Activated naive CD8-positive, alpha-beta T cell (primary cell): ENCODE data around the gene CCDC141.
A peak's percentile ranks its signal among the peaks of the same experiment; 100 is the strongest.
"Not testable (repeated sequence)": the region's sequence is repeated elsewhere in the genome, so short reads cannot be mapped to it uniquely, and the experiment has no call there.

Experiments used
- H3K27ac Mint-ChIP-seq: one replicate; pipeline ENCODE4 v1.8.0; 2021; ENCODE audit warnings: mixed read lengths
- H3K27me3 Mint-ChIP-seq: one replicate; pipeline ENCODE4 v1.8.0; 2021; ENCODE audit warnings: mixed read lengths
- H3K36me3 Mint-ChIP-seq: one replicate; pipeline ENCODE4 v1.8.0; 2021; ENCODE audit warnings: mixed read lengths
- H3K4me1 Mint-ChIP-seq: one replicate; pipeline ENCODE4 v1.8.0; 2021; ENCODE audit warnings: low read depth, mixed read lengths
- H3K4me3 Mint-ChIP-seq: one replicate; pipeline ENCODE4 v1.8.0; 2021; ENCODE audit warnings: mild to moderate bottlenecking, mixed read lengths
- H3K9me3 Mint-ChIP-seq: one replicate; pipeline ENCODE4 v1.8.0; 2021; ENCODE audit warnings: low read depth, mixed read lengths

The CCDC141 gene

GRCh38 chr2:179049546-179050311, at the start of gene CCDC141:
Gene CCDC141, minus strand, starts transcription at chr2:179050137. Its CDS starts 196 bp downstream, at chr2:179049941.
- peak within 1 kb of the TSS; percentile 94 for H3K4me3 Mint-ChIP-seq
- H3K36me3 Mint-ChIP-seq, result peaks cover 12% of the 10 kb centered on the region
- peak within 1 kb of the TSS; percentile 90 for H3K27ac Mint-ChIP-seq
- H3K4me1 Mint-ChIP-seq, result peaks cover 61% of the 10 kb centered on the region
- no peaks in the 10 kb centered on the region for H3K9me3 Mint-ChIP-seq
- no peaks in the 10 kb centered on the region for H3K27me3 Mint-ChIP-seq

- peaks cover 4% of the 10 kb centered on the region for H3K9me3 Mint-ChIP-seq
- peaks cover 2% of the 10 kb centered on the region for H3K36me3 Mint-ChIP-seq
- no peak overlapping the region for H3K4me3 Mint-ChIP-seq
- H3K4me1 Mint-ChIP-seq, result peaks cover 17% of the 10 kb centered on the region
- no peaks in the 10 kb centered on the region for H3K27me3 Mint-ChIP-seq
- H3K27ac Mint-ChIP-seq, result no peak overlapping the region
These were observed 48.2 kb upstream of the CCDC141 start for GRCh38 chr2:179098080-179098689.

- Mint-ChIP-seq H3K36me3 (peaks cover 2% of the 10 kb centered on the region), H3K4me3 (no peak overlapping the region), H3K27me3 (no peaks in the 10 kb centered on the region), H3K27ac (no peak overlapping the region), H3K9me3 (peaks cover 4% of the 10 kb centered on the region), H3K4me1 (peaks cover 17% of the 10 kb centered on the region)
These were observed 47.2 kb upstream of the CCDC141 start for GRCh38 chr2:179097131-179097530.

GRCh38 chr2:179096090-179096489, 46.2 kb upstream of the CCDC141 start:
- Mint-ChIP-seq H3K4me3 (no peak overlapping the region), H3K4me1 (peaks cover 17% of the 10 kb centered on the region), H3K9me3 (peaks cover 4% of the 10 kb centered on the region)

GRCh38 chr2:179092912-179093311, 43.0 kb upstream of the CCDC141 start:
- not testable (repeated sequence) for H3K9me3 Mint-ChIP-seq, H3K27me3 Mint-ChIP-seq, H3K4me3 Mint-ChIP-seq, H3K27ac Mint-ChIP-seq, H3K36me3 Mint-ChIP-seq
- H3K4me1 Mint-ChIP-seq, result peaks cover 17% of the 10 kb centered on the region

More at GRCh38 chr2:179096090-179096489, 46.2 kb upstream of the CCDC141 start:
- Mint-ChIP-seq H3K36me3 (peaks cover 2% of the 10 kb centered on the region), H3K27me3 (no peaks in the 10 kb centered on the region), H3K27ac (no peak overlapping the region)

GRCh38 chr2:179082697-179083096, 32.8 kb upstream of the CCDC141 start:
- Mint-ChIP-seq H3K27ac (no peak overlapping the region), H3K36me3 (peaks cover 13% of the 10 kb centered on the region), H3K4me1 (no peaks in the 10 kb centered on the region), H3K27me3 (no peaks in the 10 kb centered on the region), H3K9me3 (peaks cover 18% of the 10 kb centered on the region), H3K4me3 (no peak overlapping the region)

- Mint-ChIP-seq H3K27ac (no peak overlapping the region), H3K4me1 (no peaks in the 10 kb centered on the region), H3K27me3 (no peaks in the 10 kb centered on the region), H3K9me3 (peaks cover 24% of the 10 kb centered on the region), H3K4me3 (no peak overlapping the region), H3K36me3 (peaks cover 19% of the 10 kb centered on the region)
These were observed 32.0 kb upstream of the CCDC141 start for GRCh38 chr2:179081954-179082353.

GRCh38 chr2:179072527-179072926, 22.6 kb upstream of the CCDC141 start:
- Mint-ChIP-seq H3K4me3 (no peak overlapping the region), H3K27ac (no peak overlapping the region), H3K4me1 (no peaks in the 10 kb centered on the region), H3K36me3 (peaks cover 6% of the 10 kb centered on the region), H3K9me3 (peaks cover 11% of the 10 kb centered on the region), H3K27me3 (no peaks in the 10 kb centered on the region)

GRCh38 chr2:179071810-179072355, 21.9 kb upstream of the CCDC141 start:
- Mint-ChIP-seq H3K36me3 (no peaks in the 10 kb centered on the region), H3K9me3 (peaks cover 5% of the 10 kb centered on the region), H3K4me3 (no peak overlapping the region), H3K27ac (no peak overlapping the region), H3K4me1 (no peaks in the 10 kb centered on the region), H3K27me3 (no peaks in the 10 kb centered on the region)

- Mint-ChIP-seq H3K4me3 (no peak overlapping the region), H3K36me3 (no peaks in the 10 kb centered on the region), H3K27ac (no peak overlapping the region), H3K9me3 (peaks cover 3% of the 10 kb centered on the region), H3K27me3 (no peaks in the 10 kb centered on the region), H3K4me1 (no peaks in the 10 kb centered on the region)
These were observed 21.0 kb upstream of the CCDC141 start for GRCh38 chr2:179070895-179071294.

GRCh38 chr2:179069685-179070084, 19.7 kb upstream of the CCDC141 start:
- H3K27ac Mint-ChIP-seq, result no peak overlapping the region
- no peaks in the 10 kb centered on the region for H3K27me3 Mint-ChIP-seq
- peaks cover 3% of the 10 kb centered on the region for H3K9me3 Mint-ChIP-seq
- H3K4me1 Mint-ChIP-seq, result no peaks in the 10 kb centered on the region
- H3K4me3 Mint-ChIP-seq, result no peak overlapping the region
- H3K36me3 Mint-ChIP-seq, result no peaks in the 10 kb centered on the region

GRCh38 chr2:179068991-179069643, 19.2 kb upstream of the CCDC141 start:
- Mint-ChIP-seq H3K27me3 (no peaks in the 10 kb centered on the region), H3K4me1 (no peaks in the 10 kb centered on the region), H3K9me3 (peaks cover 3% of the 10 kb centered on the region), H3K36me3 (no peaks in the 10 kb centered on the region), H3K27ac (no peak overlapping the region), H3K4me3 (no peak overlapping the region)

GRCh38 chr2:179059026-179059700, 9.2 kb upstream of the CCDC141 start:
- H3K4me1 Mint-ChIP-seq, result no peaks in the 10 kb centered on the region
- H3K9me3 Mint-ChIP-seq, result peaks cover 4% of the 10 kb centered on the region
- peaks cover 3% of the 10 kb centered on the region for H3K36me3 Mint-ChIP-seq
- H3K27ac Mint-ChIP-seq, result no peak overlapping the region
- no peak overlapping the region for H3K4me3 Mint-ChIP-seq
- H3K27me3 Mint-ChIP-seq, result no peaks in the 10 kb centered on the region

- no peak overlapping the region for H3K4me3 Mint-ChIP-seq
- H3K27ac Mint-ChIP-seq, result no peak overlapping the region
- peaks cover 4% of the 10 kb centered on the region for H3K9me3 Mint-ChIP-seq
- H3K36me3 Mint-ChIP-seq, result peaks cover 3% of the 10 kb centered on the region
- no peaks in the 10 kb centered on the region for H3K27me3 Mint-ChIP-seq
- no peaks in the 10 kb centered on the region for H3K4me1 Mint-ChIP-seq
These were observed 7.8 kb upstream of the CCDC141 start for GRCh38 chr2:179057737-179058136.

GRCh38 chr2:179053568-179053967, 3.6 kb upstream of the CCDC141 start:
- H3K9me3 Mint-ChIP-seq, H3K36me3 Mint-ChIP-seq, H3K27ac Mint-ChIP-seq, H3K27me3 Mint-ChIP-seq, H3K4me3 Mint-ChIP-seq: not testable (repeated sequence)
- H3K4me1 Mint-ChIP-seq, result peaks cover 24% of the 10 kb centered on the region
